ENCODE measurements around the gene PEX11B. TPM values are rescaled to one million over a fixed set of nuclear protein-coding genes. Genes with fewer than 3 reads are reported as not detected.

PEX11B gene
- total and polyA plus RNA-seq, 2 of the 4 experiments (the other 2 are of a cell fraction) = 15.4 to 24.3 TPM

- H3K79me1 ChIP-seq (ENCODE audit: low read depth in 1 of 2, low read length in 2 of 2) = no peaks in the 10 kb centered on the region
- peaks cover 5% of the 10 kb centered on the region; the same call in 1 of the 2 replicates for H3K4me1 ChIP-seq (ENCODE audit: control insufficient read depth, insufficient read depth, low read length)
- H3K56ac ChIP-seq (ENCODE audit: extremely low read depth, insufficient read depth, low read length) = no peak overlapping the region
- no peak overlapping the region for H2BK15ac ChIP-seq (ENCODE audit: low read depth, low read length)
- POLR2A ChIA-PET (ENCODE audit: unreplicated experiment) = no interaction called here
- peak overlapping the region; percentile 71 for H3K4me3 ChIP-seq (ENCODE audit: insufficient read depth, low read depth, low read length)
- H4K5ac ChIP-seq (ENCODE audit: low read depth, low read length) = no peak overlapping the region
- no peak overlapping the region for H2AK9ac ChIP-seq (replicated peaks; ENCODE audit: low read depth, low read length, poor library complexity)
- dilution Hi-C loops (cut with HindIII; ENCODE audit: low sequenced_read_pairs, unreplicated experiment) = no loop called here
- BruUV-seq (replicated peaks) = no TSS peak
- in situ Hi-C loops (cut with MboI; ENCODE audit: low sequenced_read_pairs) = no loop called here
- no peak overlapping the region for H2BK120ac ChIP-seq (ENCODE audit: low read depth, low read length)
- H2AFZ ChIP-seq (replicated peaks; ENCODE audit: low read length, poor library complexity) = no peak overlapping the region
- no peak overlapping the region for H3K14ac ChIP-seq (replicated peaks; ENCODE audit: low read depth, low read length)
- no peaks in the 10 kb centered on the region for H4K20me1 ChIP-seq (ENCODE audit: insufficient read depth, low read length)
- DNase-seq (no peak), ATAC-seq (ENCODE audit: low read depth) (no peak)
- peaks cover 3% of the 10 kb centered on the region; the same call in 1 of the 2 replicates for H3K27me3 ChIP-seq (ENCODE audit: control insufficient read depth, insufficient read depth, low read length)
- H4K91ac ChIP-seq (ENCODE audit: insufficient read depth, low read depth, low read length) = no peak overlapping the region
- H3K9me1 ChIP-seq (ENCODE audit: insufficient read depth, low read length) = 0 out of 2 replicates have a peak, but pooled peaks cover 3% of the 10 kb centered on the region
- H3K36me3 ChIP-seq (ENCODE audit: control insufficient read depth, insufficient read depth, low read length) = no peaks in the 10 kb centered on the region
- no peak overlapping the region for H3K18ac ChIP-seq (ENCODE audit: low read depth, low read length)
- no peak overlapping the region for H3K9ac ChIP-seq (ENCODE audit: low read depth, low read length)
- H3K9me3 ChIP-seq (ENCODE audit: control insufficient read depth, insufficient read depth, low read length) = no peaks in the 10 kb centered on the region
- H2AK5ac ChIP-seq (ENCODE audit: low read depth, low read length) = no peak overlapping the region
- 40% methylated on average over 4 of the region's 11 CpGs; no CpG with 5 or more reads in 1 of the 2 experiments for WGBS, 2 experiments (ENCODE audit: extremely low coverage in 2 of 2, insufficient read length in 1 of 2)
- no peak overlapping the region for H2BK20ac ChIP-seq (ENCODE audit: low read depth, low read length)
- no peak overlapping the region for H3K27ac ChIP-seq (ENCODE audit: insufficient read depth, low read length)
- CTCF ChIA-PET = no interaction called here
- no peak overlapping the region for H2BK5ac ChIP-seq (ENCODE audit: low read depth, low read length, poor library complexity, severe bottlenecking)
- intact Hi-C loops (cut with micrococcal nuclease) = no loop called here
- H4K8ac ChIP-seq (ENCODE audit: low read depth in 2 of 2, low read length in 2 of 2) = no peak overlapping the region
- peak overlapping the region; percentile 70 for H3K4me2 ChIP-seq (ENCODE audit: low read depth, low read length)
- TF ChIP-seq, protein P1, sequence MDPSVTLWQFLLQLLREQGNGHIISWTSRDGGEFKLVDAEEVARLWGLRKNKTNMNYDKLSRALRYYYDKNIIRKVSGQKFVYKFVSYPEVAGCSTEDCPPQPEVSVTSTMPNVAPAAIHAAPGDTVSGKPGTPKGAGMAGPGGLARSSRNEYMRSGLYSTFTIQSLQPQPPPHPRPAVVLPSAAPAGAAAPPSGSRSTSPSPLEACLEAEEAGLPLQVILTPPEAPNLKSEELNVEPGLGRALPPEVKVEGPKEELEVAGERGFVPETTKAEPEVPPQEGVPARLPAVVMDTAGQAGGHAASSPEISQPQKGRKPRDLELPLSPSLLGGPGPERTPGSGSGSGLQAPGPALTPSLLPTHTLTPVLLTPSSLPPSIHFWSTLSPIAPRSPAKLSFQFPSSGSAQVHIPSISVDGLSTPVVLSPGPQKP (IDR thresholded peaks at IDR 0.05; ENCODE audit: borderline replicate concordance, low read depth, low read length) = no peak
- TF ChIP-seq RFX5 (IDR thresholded peaks at IDR 0.05; ENCODE audit: low read depth, low read length) = no peak
- no peak for TF ChIP-seq CEBPB (IDR thresholded peaks at IDR 0.05; ENCODE audit: low read depth, low read length)
- TF ChIP-seq MXI1 (IDR thresholded peaks at IDR 0.05; ENCODE audit: borderline replicate concordance, low read depth, low read length) = no peak
- no peak for TF ChIP-seq MAFK (IDR thresholded peaks at IDR 0.05; ENCODE audit: low read depth, low read length)
- TF ChIP-seq CHD1 (IDR thresholded peaks at IDR 0.05; ENCODE audit: low read depth, low read length) = no peak
- H3K23ac ChIP-seq (ENCODE audit: low read depth, low read length) = no peak overlapping the region
- no peak overlapping the region for H3K4ac ChIP-seq (ENCODE audit: low read depth, low read length)
These were observed 32.1 kb downstream of the PEX11B start for GRCh38 chr1:145886390-145886789.

All from IMR-90 (cell line).